Panc1 (cell line): ENCODE results near the gene C6orf89. TPM values are rescaled to one million over a fixed set of nuclear protein-coding genes. Genes with fewer than 3 reads are reported as not detected.

Experiments
- ATAC-seq: fragments of 200-7000 bp; cut with Tn5 transposase; 2 replicates; pipeline ENCODE4 v1.9.1; 2020; ENCODE audit warnings: mild to moderate bottlenecking, moderate library complexity
- BruUV-seq: library from RNA; stranded (reverse); fragments of 400-500 nt; replicated peaks from 2 replicates; lab custom pipeline; 2021; lab: Mats Ljungman, UMichigan
- CTCF ChIA-PET: fragments of 300-600 bp; sonication (Branson Sonifier 250); formaldehyde crosslinking; loops from one replicate; lab custom pipeline; 2022; ENCODE audit warnings: antibody characterized with exemption; lab: Charles Lee
- POLR2A ChIA-PET: fragments of 300-600 bp; sonication (Branson Sonifier 250); formaldehyde crosslinking; loops from one replicate; lab custom pipeline; 2022; ENCODE audit warnings: antibody characterized with exemption; lab: Charles Lee
- DNase-seq: peaks from one replicate; pipeline ENCODE4 v3.0.0-alpha.2; 2010; ENCODE audit warnings: low read depth, low spot score
- H3K27ac ChIP-seq: 2 replicates; pipeline ENCODE4 v1.5.1; 2011; ENCODE audit warnings: mild to moderate bottlenecking, low read length, inconsistent platforms
- H3K27me3 ChIP-seq: fragments of 200-500 bp; sonication (Bioruptor generic); 2 replicates; pipeline ENCODE4 v1.6.0; 2014; ENCODE audit warnings: low read length, inconsistent platforms; ENCODE audit not compliant: control insufficient read depth, insufficient read depth
- H3K36me3 ChIP-seq: fragments of 200-500 bp; sonication (Bioruptor generic); 2 replicates; pipeline ENCODE4 v1.5.1; 2014; ENCODE audit warnings: inconsistent platforms, mild to moderate bottlenecking, low read length, moderate library complexity; ENCODE audit not compliant: control insufficient read depth, insufficient read depth
- H3K4me1 ChIP-seq: 2 replicates; pipeline ENCODE4 v1.5.1; 2011; ENCODE audit warnings: inconsistent platforms, mild to moderate bottlenecking, low read length, moderate library complexity; ENCODE audit not compliant: control insufficient read depth, insufficient read depth
- H3K4me3 ChIP-seq, 2 experiments: 2 replicates each; pipeline ENCODE4 v1.5.1; 2011 to 2012; ENCODE audit warnings: low read depth in 2 of 2, low read length in 2 of 2, mild to moderate bottlenecking in 2 of 2, inconsistent platforms in 1 of 2, moderate library complexity in 1 of 2
- H3K9me3 ChIP-seq: fragments of 200-500 bp; sonication (Bioruptor generic); 2 replicates; pipeline ENCODE4 v1.5.1; 2014; ENCODE audit warnings: low read depth, mild to moderate bottlenecking, inconsistent platforms, low read length, moderate library complexity; ENCODE audit not compliant: control insufficient read depth, insufficient read depth
- POLR2AphosphoS5 ChIP-seq: IDR thresholded peaks from 2 replicates; pipeline ENCODE4 v1.6.1; 2012; ENCODE audit warnings: mild to moderate bottlenecking, low read depth, low read length, moderate library complexity
- SIN3A ChIP-seq: IDR thresholded peaks from 2 replicates; pipeline ENCODE4 v1.6.1; 2012; ENCODE audit warnings: low read depth, mild to moderate bottlenecking, low read length, moderate library complexity, borderline replicate concordance; ENCODE audit not compliant: insufficient read depth
- TCF7L2 ChIP-seq: IDR thresholded peaks from 2 replicates; pipeline ENCODE4 v1.6.1; 2011; ENCODE audit warnings: mild to moderate bottlenecking, low read depth, low read length, inconsistent platforms
- in situ Hi-C: cut with HindIII; loops from 2 replicates; pipeline ENCODE4 v1.10.0; 2016; ENCODE audit warnings: low sequenced_read_pairs, low pct_unique_long_range_greater_than_20kb
- intact Hi-C: fragments of 100-400 bp; cut with micrococcal nuclease; formaldehyde crosslinking; loops from one replicate; pipeline ENCODE4 v1.10.0; 2022; ENCODE audit not compliant: unreplicated experiment
- total RNA-seq: library from RNA; stranded (reverse); gene quantifications from one replicate; pipeline ENCODE4 v1.2.1, GENCODE V29; 2021; ENCODE audit not compliant: unreplicated experiment
- TF ChIP-seq, protein P1 (sequence below): fragments of 450-650 bp; IDR thresholded peaks from 2 replicates; pipeline ENCODE4 v1.5.1; 2017; ENCODE audit warnings: mild to moderate bottlenecking
- TF ChIP-seq, protein P2 (sequence below), 2 experiments: IDR thresholded peaks; 2 replicates each; pipeline ENCODE4 v1.6.1; 2011 to 2012; ENCODE audit warnings: low read depth in 2 of 2, control low read depth in 1 of 2, low read length in 1 of 2, mild to moderate bottlenecking in 1 of 2, moderate library complexity in 1 of 2; ENCODE audit not compliant: insufficient read depth in 1 of 2

Gene C6orf89
- total RNA-seq, 1 experiment from 2014 or later, result 59.2 TPM

DNA sequence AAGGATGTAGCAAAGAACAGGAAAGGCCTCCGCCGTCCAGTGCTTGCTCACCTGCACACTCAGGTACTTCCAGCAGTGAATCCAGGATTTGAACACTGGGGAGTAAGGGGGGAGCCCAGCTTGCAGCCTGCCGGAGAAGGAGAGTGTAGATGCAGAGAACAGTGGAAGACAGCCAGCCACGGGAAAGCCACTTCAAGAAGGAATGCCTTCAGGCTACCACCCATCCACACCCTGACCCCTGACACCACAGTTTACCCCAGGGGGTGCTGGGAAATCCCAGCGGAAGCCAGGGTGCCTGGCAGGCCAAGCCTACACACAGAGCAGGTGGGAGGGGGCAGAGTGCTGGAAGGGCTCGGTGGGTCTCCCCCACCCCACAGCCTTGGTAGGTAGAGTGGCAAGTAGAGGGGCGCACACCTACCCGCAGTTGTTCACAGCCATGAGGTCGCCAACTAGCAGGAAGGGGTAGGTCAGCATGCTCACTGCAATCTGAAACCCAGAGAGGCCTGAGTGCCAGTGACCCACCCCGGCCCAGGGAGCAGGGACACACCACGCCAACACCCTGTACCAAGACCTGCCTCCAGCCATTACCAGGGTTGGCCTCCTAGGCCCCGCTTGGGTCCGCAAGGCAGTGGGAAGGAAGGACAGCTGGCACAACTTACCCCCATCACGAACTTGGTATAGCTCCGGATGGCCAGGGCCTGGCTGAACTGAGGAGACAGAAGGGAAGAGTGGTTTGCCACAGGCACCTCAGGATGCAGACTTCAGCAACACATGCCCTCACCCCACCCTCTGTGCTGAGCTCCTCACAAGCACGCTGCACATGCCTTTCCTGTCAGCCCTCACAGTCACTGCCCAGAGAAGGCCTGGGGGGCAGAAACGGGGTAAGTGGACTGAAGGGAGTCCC is 84.5 kb downstream of the C6orf89 start:
- intact Hi-C loops, result no loop called here
- CTCF ChIA-PET, result interaction anchor here (0.6 kb wide), 1 partner anchor 56 kb away, joined by 7 read pairs; no protein-coding TSS in a partner anchor
- DNase-seq, result no peak

DNA sequence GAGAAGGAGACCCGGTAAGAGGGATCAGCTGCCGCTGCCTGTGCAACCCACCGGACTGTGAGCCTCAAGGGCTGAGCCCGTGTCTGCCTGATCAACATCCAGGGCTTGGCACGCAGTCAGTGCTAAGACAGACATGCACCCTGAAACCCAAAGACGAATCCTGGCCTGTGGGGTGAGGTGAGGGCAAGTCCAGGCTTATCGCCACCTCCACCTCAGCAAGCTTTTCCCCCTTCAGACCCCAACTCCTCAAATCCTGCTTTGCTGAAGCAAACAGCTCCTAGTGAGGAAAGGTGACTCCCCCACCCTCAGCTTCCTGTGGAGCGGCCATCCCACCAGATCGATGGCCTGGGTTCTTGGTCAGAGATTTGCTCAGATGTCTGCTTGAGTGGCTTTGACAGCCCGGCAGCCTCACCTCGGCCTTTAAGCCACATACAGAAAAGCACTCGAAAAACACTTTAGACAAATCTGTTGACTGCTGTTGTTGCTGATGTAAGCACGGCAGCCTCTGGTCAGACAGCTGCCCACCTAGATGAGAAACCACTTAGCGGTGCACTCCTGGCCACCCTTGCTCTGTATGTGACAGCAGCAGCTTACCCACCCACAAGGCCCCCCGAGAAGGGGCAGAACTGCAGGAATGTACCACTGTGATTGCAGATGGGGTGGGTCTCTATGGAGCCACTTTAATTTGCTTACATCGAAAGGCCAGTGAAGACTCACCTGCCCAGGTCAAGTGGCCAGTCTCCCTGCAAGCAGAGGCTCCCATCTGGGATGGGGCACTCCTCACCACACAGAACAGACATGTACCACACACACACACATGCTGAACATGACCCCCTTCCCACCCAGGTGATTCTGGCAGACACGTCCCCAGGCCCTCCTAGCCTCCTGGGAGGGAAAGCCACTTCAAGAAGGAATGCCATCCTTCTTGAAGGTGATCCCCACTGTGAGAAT is 85.4 kb downstream of the C6orf89 start:
- CTCF ChIA-PET, result interaction anchor here (0.5 to 0.6 kb wide), 2 partner anchors 57 to 74 kb away, joined by 3 to 7 read pairs; no protein-coding TSS in a partner anchor
- POLR2A ChIA-PET, result interaction anchor here (0.6 kb wide), 1 partner anchor 10 kb away, joined by 9 read pairs; no protein-coding TSS in a partner anchor
- TF ChIP-seq, protein P1, sequence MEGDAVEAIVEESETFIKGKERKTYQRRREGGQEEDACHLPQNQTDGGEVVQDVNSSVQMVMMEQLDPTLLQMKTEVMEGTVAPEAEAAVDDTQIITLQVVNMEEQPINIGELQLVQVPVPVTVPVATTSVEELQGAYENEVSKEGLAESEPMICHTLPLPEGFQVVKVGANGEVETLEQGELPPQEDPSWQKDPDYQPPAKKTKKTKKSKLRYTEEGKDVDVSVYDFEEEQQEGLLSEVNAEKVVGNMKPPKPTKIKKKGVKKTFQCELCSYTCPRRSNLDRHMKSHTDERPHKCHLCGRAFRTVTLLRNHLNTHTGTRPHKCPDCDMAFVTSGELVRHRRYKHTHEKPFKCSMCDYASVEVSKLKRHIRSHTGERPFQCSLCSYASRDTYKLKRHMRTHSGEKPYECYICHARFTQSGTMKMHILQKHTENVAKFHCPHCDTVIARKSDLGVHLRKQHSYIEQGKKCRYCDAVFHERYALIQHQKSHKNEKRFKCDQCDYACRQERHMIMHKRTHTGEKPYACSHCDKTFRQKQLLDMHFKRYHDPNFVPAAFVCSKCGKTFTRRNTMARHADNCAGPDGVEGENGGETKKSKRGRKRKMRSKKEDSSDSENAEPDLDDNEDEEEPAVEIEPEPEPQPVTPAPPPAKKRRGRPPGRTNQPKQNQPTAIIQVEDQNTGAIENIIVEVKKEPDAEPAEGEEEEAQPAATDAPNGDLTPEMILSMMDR, result no peak
- TF ChIP-seq SIN3A, result no peak
- TF ChIP-seq, protein P2, sequence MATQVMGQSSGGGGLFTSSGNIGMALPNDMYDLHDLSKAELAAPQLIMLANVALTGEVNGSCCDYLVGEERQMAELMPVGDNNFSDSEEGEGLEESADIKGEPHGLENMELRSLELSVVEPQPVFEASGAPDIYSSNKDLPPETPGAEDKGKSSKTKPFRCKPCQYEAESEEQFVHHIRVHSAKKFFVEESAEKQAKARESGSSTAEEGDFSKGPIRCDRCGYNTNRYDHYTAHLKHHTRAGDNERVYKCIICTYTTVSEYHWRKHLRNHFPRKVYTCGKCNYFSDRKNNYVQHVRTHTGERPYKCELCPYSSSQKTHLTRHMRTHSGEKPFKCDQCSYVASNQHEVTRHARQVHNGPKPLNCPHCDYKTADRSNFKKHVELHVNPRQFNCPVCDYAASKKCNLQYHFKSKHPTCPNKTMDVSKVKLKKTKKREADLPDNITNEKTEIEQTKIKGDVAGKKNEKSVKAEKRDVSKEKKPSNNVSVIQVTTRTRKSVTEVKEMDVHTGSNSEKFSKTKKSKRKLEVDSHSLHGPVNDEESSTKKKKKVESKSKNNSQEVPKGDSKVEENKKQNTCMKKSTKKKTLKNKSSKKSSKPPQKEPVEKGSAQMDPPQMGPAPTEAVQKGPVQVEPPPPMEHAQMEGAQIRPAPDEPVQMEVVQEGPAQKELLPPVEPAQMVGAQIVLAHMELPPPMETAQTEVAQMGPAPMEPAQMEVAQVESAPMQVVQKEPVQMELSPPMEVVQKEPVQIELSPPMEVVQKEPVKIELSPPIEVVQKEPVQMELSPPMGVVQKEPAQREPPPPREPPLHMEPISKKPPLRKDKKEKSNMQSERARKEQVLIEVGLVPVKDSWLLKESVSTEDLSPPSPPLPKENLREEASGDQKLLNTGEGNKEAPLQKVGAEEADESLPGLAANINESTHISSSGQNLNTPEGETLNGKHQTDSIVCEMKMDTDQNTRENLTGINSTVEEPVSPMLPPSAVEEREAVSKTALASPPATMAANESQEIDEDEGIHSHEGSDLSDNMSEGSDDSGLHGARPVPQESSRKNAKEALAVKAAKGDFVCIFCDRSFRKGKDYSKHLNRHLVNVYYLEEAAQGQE (IDR thresholded peaks at IDR 0.05; ENCODE audit: insufficient read depth in 1 of 2, low read depth in 2 of 2, low read length in 1 of 2), result no peak
- no peak; the same call in 1 of the 2 replicates for TF ChIP-seq POLR2AphosphoS5
- no peak for TF ChIP-seq TCF7L2
- Histone ChIP-seq H3K9me3 (no peaks in the 10 kb centered on the region), H3K36me3 (peaks cover 22% of the 10 kb centered on the region), H3K27me3 (no peaks in the 10 kb centered on the region), H3K27ac (no peak overlapping the region), H3K4me1 (no peaks in the 10 kb centered on the region), H3K4me3 (no peak overlapping the region)
- in situ Hi-C loops (no loop called here), intact Hi-C loops (no loop called here)
- DNase-seq, result no peak
- no peak for ATAC-seq
- no TSS peak for BruUV-seq

More for the DNA sequence above, 84.5 kb downstream of the C6orf89 start:
- Histone ChIP-seq H3K36me3 (peaks cover 22% of the 10 kb centered on the region), H3K9me3 (no peaks in the 10 kb centered on the region), H3K27me3 (no peaks in the 10 kb centered on the region), H3K4me1 (no peaks in the 10 kb centered on the region), H3K4me3 (no peak overlapping the region), H3K27ac (no peak overlapping the region)
- no peak for TF ChIP-seq TCF7L2
- no peak for TF ChIP-seq POLR2AphosphoS5
- TF ChIP-seq SIN3A, result no peak
- TF ChIP-seq, protein P2 (IDR thresholded peaks at IDR 0.05; ENCODE audit: insufficient read depth in 1 of 2, low read depth in 2 of 2, low read length in 1 of 2), result no peak
- TF ChIP-seq, protein P1, result no peak
- in situ Hi-C loops, result no loop called here
- POLR2A ChIA-PET, result interaction anchor here (0.6 kb wide), 1 partner anchor 9 kb away, joined by 9 read pairs; no protein-coding TSS in a partner anchor
- BruUV-seq, result no TSS peak
- no peak for ATAC-seq
